Midbrain (tissue), 1 donor: ENCODE measurements around the gene TASP1.
"Not testable (repeated sequence)": the region's sequence is repeated elsewhere in the genome, so short reads cannot be mapped to it uniquely, and the experiment has no call there.

Experiments used
- DNase-seq: peaks from one replicate; lab custom pipeline; 2025; lab: John Stamatoyannopoulos, UW

TASP1 gene

GRCh38 chr20:13638496-13639149 lies at the start of gene TASP1:
Gene TASP1 (minus strand): TSS chr20:13638932. CDS start chr20:13630078, 8,854 bp downstream.
- DNase-seq, result peak; percentile 96

DNA sequence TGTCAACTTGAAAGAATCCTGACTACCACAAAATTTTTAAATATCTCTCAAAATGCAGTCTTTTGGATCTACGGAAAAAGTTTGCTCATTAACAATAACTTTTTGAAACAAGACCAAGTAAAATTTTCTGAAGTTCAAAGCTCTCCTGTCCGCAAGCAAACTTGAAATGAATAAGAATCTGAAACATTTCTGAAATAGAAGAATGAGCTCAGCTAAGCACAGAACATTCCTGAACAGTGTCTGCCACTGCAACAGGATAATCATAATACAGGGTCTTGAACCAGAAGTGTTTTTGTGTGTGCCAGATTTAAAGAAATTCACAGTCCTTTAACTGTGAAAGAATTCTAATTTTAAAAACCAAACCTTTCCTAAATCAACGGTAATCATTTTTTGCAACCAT lies 49.1 kb upstream of the TASP1 start:
- DNase-seq, result no peak

GRCh38 chr20:13685623-13686022 lies 46.9 kb upstream of the TASP1 start:
- no peak for DNase-seq

DNA sequence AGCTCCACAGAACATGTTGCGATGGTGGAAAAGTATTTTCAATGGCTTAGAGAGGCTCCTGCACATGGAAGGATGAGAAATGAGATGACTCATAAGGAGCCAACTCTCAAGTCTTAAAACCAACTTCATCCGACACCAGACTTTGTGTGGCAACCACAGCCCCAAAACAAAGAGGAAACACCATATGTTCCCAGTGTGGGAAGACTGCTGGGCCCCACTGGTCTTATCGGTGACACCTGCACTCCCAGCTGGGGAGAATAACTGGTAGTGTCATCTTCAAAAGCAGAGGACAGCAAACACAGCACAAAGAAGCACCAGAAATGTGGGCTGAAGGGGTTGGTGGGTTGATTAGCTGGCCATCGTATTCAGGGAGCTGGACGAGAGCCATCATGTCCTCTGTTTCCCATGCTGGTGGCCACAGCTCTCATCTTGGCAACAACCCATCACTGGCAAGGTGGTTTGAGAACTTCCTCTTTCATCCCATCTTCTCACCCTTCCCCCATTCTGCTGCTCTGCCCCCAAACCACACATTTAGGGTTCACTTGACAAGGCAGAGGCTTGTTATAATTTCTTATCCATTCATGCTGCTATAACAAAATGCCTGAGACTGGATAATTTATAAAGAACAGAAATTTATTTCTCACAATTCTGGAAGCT lies 46.0 kb upstream of the TASP1 start:
- no peak for DNase-seq

DNA sequence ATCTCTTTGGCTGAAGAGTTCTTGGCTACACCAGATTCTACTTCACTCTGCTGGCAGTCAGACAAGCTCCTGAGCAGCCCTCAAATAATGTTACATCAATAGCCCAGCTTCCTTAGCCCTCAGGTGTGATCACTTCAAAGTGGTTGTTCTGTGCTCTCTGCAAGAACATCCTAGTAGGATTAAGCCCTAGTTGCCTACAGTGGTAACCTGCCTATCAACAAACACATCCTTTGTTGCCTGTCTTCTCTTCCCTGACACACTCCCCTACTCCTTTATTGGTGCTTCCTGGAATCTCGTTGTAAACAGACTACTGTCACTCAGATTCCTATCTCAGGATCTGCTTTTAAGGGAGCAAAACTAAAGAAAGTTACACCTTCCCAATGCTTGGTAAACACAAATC lies 45.1 kb upstream of the TASP1 start:
- no peak for DNase-seq

GRCh38 chr20:13681248-13682125 lies 42.8 kb upstream of the TASP1 start:
- DNase-seq, result no peak

DNA sequence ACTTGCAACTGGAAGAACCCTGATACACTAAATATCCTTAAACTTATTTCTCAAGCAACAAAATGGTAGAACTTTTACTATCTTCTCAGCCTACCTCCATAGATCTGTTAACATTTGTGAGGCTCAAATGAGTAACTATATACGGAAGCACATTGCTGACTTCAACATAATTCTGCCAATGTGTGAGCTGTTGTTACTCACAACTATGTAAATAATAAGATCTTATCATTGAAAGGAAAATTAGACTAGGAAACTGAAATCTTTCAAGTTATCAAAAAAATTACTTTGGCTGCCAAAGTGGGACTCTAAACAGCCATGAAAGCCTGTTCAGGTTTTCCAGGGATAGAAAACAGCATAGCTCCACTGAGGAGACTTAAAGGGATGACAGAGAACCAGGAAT lies 40.2 kb upstream of the TASP1 start:
- DNase-seq, result no peak

DNA sequence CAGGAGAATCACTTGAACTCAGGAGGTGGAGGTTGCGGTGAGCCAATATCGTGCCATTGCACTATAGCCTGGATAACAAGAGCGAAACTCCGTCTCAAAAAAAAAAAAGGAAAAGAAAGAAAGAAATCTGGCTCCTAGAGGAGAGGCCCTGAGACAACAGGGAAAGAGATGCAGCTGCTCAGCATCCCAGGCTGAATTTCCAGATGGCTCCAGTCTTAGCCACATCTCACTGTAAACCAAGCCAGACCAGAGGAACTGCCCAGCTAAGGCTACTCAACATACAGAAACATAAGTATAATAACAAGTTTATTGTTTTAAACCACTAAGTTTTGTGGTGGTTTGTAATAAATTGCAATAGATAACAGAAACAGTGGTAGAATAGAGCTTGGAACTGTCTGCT lies 38.5 kb upstream of the TASP1 start:
- DNase-seq, result no peak

DNA sequence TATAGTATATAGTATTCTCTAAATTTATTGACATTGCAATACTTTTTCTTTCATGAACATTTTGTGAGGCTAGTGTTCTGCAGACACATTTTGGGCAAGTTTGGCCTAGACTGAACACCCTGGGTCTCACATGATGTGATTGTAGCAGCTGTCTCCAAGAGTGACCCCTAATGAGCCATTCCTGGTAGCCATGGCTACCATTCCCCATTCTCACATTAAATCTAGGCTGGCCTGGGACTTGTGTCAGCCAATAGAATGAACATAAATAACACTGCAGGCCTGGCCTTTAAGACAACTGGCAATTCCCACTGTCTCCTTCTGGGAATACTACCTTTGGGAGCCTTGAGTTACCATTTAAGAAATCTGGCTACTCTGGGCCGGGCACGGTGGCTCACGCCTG lies 38.0 kb upstream of the TASP1 start:
- DNase-seq, result no peak

DNA sequence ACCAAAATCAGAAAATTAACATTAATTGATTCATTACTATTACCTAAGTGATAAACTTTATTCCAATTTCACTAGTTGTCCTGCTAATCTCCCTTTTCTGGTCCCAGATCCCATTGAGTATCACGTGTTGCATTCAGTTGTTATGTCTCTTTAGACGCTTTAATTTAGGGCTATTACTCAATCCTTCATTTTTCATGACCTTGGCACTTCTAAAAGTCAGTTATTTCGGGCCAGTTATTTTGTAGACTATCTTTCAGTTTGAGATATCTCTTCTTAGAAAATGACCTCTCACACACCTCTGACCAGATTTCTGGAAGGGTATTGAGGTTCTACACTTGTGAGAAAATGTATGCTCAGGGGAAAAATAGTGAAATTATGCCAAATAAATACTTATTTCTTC lies 34.0 kb upstream of the TASP1 start:
- DNase-seq, result no peak

GRCh38 chr20:13671916-13672378 lies 33.2 kb upstream of the TASP1 start:
- DNase-seq, result no peak

GRCh38 chr20:13671512-13671911 lies 32.8 kb upstream of the TASP1 start:
- no peak for DNase-seq

DNA sequence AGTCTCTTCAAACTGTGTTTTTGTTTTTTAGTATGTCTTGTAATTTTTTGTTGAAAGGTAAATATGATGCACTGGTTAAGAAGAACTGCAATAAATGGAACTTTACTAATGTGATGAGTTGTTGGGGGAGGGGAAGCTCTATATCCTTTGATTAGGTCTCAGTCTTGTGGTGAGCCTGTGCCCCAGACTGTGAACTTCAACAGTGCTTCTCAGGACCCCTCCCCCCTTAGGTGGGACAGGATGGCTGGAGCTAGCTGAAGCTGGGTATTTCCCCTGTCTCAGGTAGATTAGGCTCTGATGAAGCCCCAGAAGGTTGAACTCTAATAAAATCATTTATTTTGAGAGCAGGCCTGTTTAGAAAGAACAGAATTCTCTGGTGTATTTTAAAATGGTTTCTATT lies 31.4 kb upstream of the TASP1 start:
- DNase-seq, result no peak

- no peak for DNase-seq
These were observed 27.1 kb upstream of the TASP1 start for GRCh38 chr20:13665709-13666395.

GRCh38 chr20:13661070-13661685 lies 22.4 kb upstream of the TASP1 start:
- no peak for DNase-seq

DNA sequence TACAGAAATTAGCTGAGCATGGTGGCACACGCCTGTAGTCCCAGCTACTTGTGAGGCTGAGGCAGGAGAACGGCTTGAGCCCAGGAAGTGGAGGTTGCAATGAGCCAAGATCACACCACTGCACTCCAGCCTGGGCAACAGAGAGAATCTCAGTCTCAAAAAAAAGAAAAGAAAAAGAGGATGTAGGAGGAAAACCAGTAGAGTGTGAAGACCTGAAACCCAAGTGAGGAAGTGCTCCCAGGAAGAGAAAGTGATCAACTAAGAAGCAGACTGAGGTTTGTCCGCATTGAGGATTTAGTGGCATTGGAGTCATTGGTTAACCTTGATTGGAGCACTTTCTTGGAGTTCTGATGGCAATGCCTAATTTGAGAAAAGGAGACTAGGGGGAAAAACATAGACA lies 20.6 kb upstream of the TASP1 start:
- DNase-seq, result no peak

- DNase-seq, result not testable (repeated sequence)
These were observed 19.3 kb upstream of the TASP1 start for GRCh38 chr20:13658060-13658459.

GRCh38 chr20:13656721-13657368 lies 18.1 kb upstream of the TASP1 start:
- DNase-seq, result no peak

GRCh38 chr20:13654463-13655023 lies 15.8 kb upstream of the TASP1 start:
- no peak for DNase-seq

DNA sequence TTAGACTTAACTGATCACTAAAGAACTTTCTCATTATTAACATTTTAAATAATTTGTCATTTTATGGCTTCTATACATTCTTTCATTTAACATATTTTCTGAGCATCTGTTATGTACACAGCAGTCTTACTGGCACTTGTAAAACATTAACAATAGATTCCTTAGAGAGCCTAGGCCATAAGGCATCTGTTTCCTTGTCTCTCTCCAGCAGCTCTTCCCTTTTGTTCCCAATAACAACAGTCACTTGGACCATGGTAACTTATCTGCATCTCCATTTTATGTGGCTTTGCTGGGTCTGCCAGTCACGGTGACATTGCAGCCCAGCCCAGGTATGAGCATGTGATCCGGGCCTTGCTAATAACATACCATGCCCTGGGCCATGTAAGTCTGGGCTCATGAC lies 11.7 kb upstream of the TASP1 start:
- DNase-seq, result no peak
